ENCODE results near the gene DNAH10.

Gene DNAH10

DNA sequence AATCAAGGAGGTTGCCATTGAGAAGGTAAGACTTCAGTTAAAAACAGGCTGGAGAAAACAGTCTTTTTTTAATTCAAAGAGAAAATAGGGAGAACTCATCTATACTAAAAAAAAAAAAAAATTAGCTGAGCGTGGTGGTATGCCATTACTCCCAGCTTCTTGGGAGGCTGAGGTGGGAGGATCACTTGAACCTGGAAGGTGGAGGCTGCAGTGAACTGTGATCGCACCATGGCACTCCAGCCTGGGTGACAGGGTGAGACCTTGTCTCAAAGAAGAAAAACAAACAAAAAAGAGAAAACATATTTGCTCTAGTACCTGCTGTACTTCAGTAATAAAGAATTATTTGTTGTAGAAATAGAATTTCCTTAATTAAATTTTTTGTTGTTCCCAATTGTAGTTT, 68.6 kb downstream of the DNAH10 start:
- no peak for ATAC-seq (ENCODE audit: low read depth)
- no peaks in the 10 kb centered on the region for H3K9me3 ChIP-seq (ENCODE audit: severe bottlenecking)
- no peak overlapping the region for H3K27ac ChIP-seq (ENCODE audit: poor library complexity, severe bottlenecking)
- no peaks in the 10 kb centered on the region for H3K36me3 ChIP-seq (ENCODE audit: low read depth)
- H3K27me3 ChIP-seq (ENCODE audit: insufficient read depth, poor library complexity, severe bottlenecking) = peaks cover 2% of the 10 kb centered on the region
- TF ChIP-seq, protein P1, sequence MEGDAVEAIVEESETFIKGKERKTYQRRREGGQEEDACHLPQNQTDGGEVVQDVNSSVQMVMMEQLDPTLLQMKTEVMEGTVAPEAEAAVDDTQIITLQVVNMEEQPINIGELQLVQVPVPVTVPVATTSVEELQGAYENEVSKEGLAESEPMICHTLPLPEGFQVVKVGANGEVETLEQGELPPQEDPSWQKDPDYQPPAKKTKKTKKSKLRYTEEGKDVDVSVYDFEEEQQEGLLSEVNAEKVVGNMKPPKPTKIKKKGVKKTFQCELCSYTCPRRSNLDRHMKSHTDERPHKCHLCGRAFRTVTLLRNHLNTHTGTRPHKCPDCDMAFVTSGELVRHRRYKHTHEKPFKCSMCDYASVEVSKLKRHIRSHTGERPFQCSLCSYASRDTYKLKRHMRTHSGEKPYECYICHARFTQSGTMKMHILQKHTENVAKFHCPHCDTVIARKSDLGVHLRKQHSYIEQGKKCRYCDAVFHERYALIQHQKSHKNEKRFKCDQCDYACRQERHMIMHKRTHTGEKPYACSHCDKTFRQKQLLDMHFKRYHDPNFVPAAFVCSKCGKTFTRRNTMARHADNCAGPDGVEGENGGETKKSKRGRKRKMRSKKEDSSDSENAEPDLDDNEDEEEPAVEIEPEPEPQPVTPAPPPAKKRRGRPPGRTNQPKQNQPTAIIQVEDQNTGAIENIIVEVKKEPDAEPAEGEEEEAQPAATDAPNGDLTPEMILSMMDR (IDR thresholded peaks at IDR 0.05; ENCODE audit: poor library complexity, severe bottlenecking) = no peak
- no peaks in the 10 kb centered on the region for H3K4me1 ChIP-seq (ENCODE audit: insufficient read depth, poor library complexity, severe bottlenecking)
- DNase-seq (ENCODE audit: low spot score) = no peak
- no peak overlapping the region for H3K4me3 ChIP-seq (ENCODE audit: severe bottlenecking)

DNA sequence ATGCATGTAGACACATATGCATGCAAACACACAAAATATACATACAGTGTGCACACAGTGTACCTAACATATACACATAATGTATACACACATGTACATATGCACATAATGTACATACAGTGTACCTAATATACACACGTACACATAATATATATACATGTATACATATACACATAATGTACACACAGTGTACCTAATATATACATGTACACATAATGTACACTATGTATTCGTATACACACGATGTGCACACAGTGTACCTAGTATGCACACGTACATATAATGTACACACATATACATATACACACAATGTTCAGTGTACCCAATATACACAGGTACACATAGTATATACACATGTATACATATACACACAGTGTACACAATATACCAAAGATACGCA, 70.0 kb downstream of the DNAH10 start:
- Histone ChIP-seq H3K36me3 (ENCODE audit: low read depth) (no peaks in the 10 kb centered on the region), H3K27ac (ENCODE audit: poor library complexity, severe bottlenecking) (no peak overlapping the region), H3K9me3 (ENCODE audit: severe bottlenecking) (no peaks in the 10 kb centered on the region), H3K27me3 (ENCODE audit: insufficient read depth, poor library complexity, severe bottlenecking) (no peaks in the 10 kb centered on the region), H3K4me1 (ENCODE audit: insufficient read depth, poor library complexity, severe bottlenecking) (no peaks in the 10 kb centered on the region), H3K4me3 (ENCODE audit: severe bottlenecking) (no peak overlapping the region)
- no peak for DNase-seq (ENCODE audit: low spot score)
- TF ChIP-seq, protein P1 (IDR thresholded peaks at IDR 0.05; ENCODE audit: poor library complexity, severe bottlenecking) = no peak
- no peak for ATAC-seq (ENCODE audit: low read depth)

DNA sequence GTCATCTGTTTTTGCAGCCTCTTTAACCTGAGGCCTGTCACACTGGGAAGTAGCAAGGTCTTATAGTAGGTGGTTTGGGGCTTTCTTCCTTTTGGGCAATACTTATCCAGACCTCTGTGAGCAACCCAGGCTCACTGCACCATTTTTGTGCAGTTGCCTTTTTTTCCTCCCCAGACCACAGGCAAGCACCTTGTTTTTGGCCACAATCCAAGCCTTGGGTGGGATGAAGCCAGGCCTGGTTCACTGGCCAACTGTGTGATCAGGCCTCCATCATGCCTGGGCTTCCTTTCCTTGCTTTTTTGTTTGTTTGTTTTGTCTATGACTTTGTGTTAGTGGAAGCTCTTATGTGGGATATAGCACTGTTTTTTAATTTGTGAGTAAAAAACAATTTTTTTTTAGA, 71.7 kb downstream of the DNAH10 start:
- Histone ChIP-seq H3K36me3 (ENCODE audit: low read depth) (no peaks in the 10 kb centered on the region), H3K4me1 (ENCODE audit: insufficient read depth, poor library complexity, severe bottlenecking) (no peaks in the 10 kb centered on the region), H3K27me3 (ENCODE audit: insufficient read depth, poor library complexity, severe bottlenecking) (no peaks in the 10 kb centered on the region), H3K4me3 (ENCODE audit: severe bottlenecking) (no peak overlapping the region), H3K9me3 (ENCODE audit: severe bottlenecking) (no peaks in the 10 kb centered on the region), H3K27ac (ENCODE audit: poor library complexity, severe bottlenecking) (no peak overlapping the region)
- ATAC-seq (ENCODE audit: low read depth) (no peak), DNase-seq (ENCODE audit: low spot score) (no peak)
- TF ChIP-seq, protein P1 (IDR thresholded peaks at IDR 0.05; ENCODE audit: poor library complexity, severe bottlenecking) = no peak

DNA sequence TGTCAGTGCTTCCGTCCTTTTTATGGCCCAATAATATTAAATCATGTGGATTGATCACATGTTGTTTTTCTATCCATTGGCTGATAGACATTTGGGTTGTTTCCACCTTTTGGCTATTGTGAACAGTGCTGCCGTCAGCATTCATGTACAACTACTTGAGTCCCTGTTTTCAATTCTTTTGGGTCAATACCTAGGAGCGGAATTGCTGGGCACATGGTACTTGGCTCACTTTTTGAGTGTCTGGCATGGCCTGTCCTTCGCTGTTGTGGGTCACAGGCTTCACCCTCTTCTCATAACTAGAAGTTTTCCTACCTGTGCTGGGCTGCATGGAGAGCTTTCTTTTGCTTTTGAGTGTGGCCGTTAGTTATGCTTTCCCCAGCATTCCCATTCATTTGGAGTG, 72.7 kb downstream of the DNAH10 start:
- Histone ChIP-seq H3K9me3 (ENCODE audit: severe bottlenecking) (no peaks in the 10 kb centered on the region), H3K27me3 (ENCODE audit: insufficient read depth, poor library complexity, severe bottlenecking) (no peaks in the 10 kb centered on the region), H3K27ac (ENCODE audit: poor library complexity, severe bottlenecking) (no peak overlapping the region), H3K36me3 (ENCODE audit: low read depth) (no peaks in the 10 kb centered on the region), H3K4me3 (ENCODE audit: severe bottlenecking) (no peak overlapping the region), H3K4me1 (ENCODE audit: insufficient read depth, poor library complexity, severe bottlenecking) (no peaks in the 10 kb centered on the region)
- ATAC-seq (ENCODE audit: low read depth) = no peak
- TF ChIP-seq, protein P1 (IDR thresholded peaks at IDR 0.05; ENCODE audit: poor library complexity, severe bottlenecking) = no peak
- DNase-seq (ENCODE audit: low spot score) = no peak

DNA sequence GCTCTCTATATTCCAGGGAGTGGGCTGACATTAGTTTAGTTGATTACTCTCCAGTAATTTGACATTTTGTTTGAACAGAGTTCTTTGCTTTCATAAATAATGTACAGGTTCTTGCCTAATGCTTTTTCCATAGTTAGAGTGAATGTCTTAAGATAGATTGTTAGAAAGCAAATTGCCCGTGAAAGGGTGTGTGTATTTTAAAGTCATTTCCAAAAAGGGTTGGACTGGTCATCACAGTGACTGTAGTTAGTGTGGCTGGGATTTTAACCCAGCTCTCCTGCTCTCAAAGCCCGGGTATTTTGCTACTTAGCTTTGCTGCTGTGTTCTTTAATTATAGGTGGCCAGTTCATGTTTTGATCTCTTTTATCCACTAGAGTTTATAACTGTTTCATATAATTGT, 74.2 kb downstream of the DNAH10 start:
- Histone ChIP-seq H3K36me3 (ENCODE audit: low read depth) (no peaks in the 10 kb centered on the region), H3K4me3 (ENCODE audit: severe bottlenecking) (no peak overlapping the region), H3K27me3 (ENCODE audit: insufficient read depth, poor library complexity, severe bottlenecking) (no peaks in the 10 kb centered on the region), H3K9me3 (ENCODE audit: severe bottlenecking) (no peaks in the 10 kb centered on the region), H3K27ac (ENCODE audit: poor library complexity, severe bottlenecking) (no peak overlapping the region), H3K4me1 (ENCODE audit: insufficient read depth, poor library complexity, severe bottlenecking) (no peaks in the 10 kb centered on the region)
- ATAC-seq (ENCODE audit: low read depth) (no peak), DNase-seq (ENCODE audit: low spot score) (no peak)
- TF ChIP-seq, protein P1 (IDR thresholded peaks at IDR 0.05; ENCODE audit: poor library complexity, severe bottlenecking) = no peak
